ENCODE data around the gene ARHGAP15. TPM values are rescaled to one million over a fixed set of nuclear protein-coding genes. Genes with fewer than 3 reads are reported as not detected.

Gene ARHGAP15
- total RNA-seq, 2 experiments from 2014 or later: 167 TPM

- CTCF ChIA-PET: no interaction called here
- POLR2A ChIA-PET: no interaction called here
- Mint-ChIP-seq H3K4me3 (no peak overlapping the region), H3K27ac (no peak overlapping the region), H3K27me3 (no peaks in the 10 kb centered on the region), H3K4me1 (no peaks in the 10 kb centered on the region), H3K36me3 (ENCODE audit: low read depth) (peaks cover 44% of the 10 kb centered on the region), H3K9me3 (no peaks in the 10 kb centered on the region)
- no peak for DNase-seq
Observed at GRCh38 chr2:143607231-143608062, 478.2 kb downstream of the ARHGAP15 start.

GRCh38 chr2:143608063-143608423, 478.8 kb downstream of the ARHGAP15 start:
- Mint-ChIP-seq H3K36me3 (ENCODE audit: low read depth) (peaks cover 39% of the 10 kb centered on the region), H3K27me3 (no peaks in the 10 kb centered on the region), H3K4me1 (no peaks in the 10 kb centered on the region), H3K4me3 (no peak overlapping the region), H3K27ac (no peak overlapping the region), H3K9me3 (no peaks in the 10 kb centered on the region)
- CTCF ChIA-PET: no interaction called here
- POLR2A ChIA-PET: no interaction called here
- no peak for DNase-seq

- no peaks in the 10 kb centered on the region for H3K27me3 Mint-ChIP-seq
- H3K4me3 Mint-ChIP-seq: no peak overlapping the region
- ChIA-PET CTCF (no interaction called here), POLR2A (no interaction called here)
- H3K9me3 Mint-ChIP-seq: no peaks in the 10 kb centered on the region
- H3K4me1 Mint-ChIP-seq: no peaks in the 10 kb centered on the region
- no peak overlapping the region for H3K27ac Mint-ChIP-seq
- H3K36me3 Mint-ChIP-seq (ENCODE audit: low read depth): peaks cover 38% of the 10 kb centered on the region
- no peak for DNase-seq
Observed at GRCh38 chr2:143608758-143609157, 479.5 kb downstream of the ARHGAP15 start.

- CTCF ChIA-PET: no interaction called here
- peaks cover 50% of the 10 kb centered on the region for H3K36me3 Mint-ChIP-seq (ENCODE audit: low read depth)
- no peak for DNase-seq
- no peak overlapping the region for H3K4me3 Mint-ChIP-seq
- H3K27me3 Mint-ChIP-seq: no peaks in the 10 kb centered on the region
- H3K27ac Mint-ChIP-seq: no peak overlapping the region
- POLR2A ChIA-PET: no interaction called here
- H3K4me1 Mint-ChIP-seq: peaks cover 6% of the 10 kb centered on the region
- H3K9me3 Mint-ChIP-seq: no peaks in the 10 kb centered on the region
Observed at GRCh38 chr2:143611336-143611735, 482.1 kb downstream of the ARHGAP15 start.

GRCh38 chr2:143615562-143615961, 486.3 kb downstream of the ARHGAP15 start:
- peaks cover 8% of the 10 kb centered on the region for H3K4me1 Mint-ChIP-seq
- H3K4me3 Mint-ChIP-seq: no peak overlapping the region
- no peak for DNase-seq
- no peaks in the 10 kb centered on the region for H3K9me3 Mint-ChIP-seq
- no peaks in the 10 kb centered on the region for H3K27me3 Mint-ChIP-seq
- POLR2A ChIA-PET: no interaction called here
- H3K27ac Mint-ChIP-seq: no peak overlapping the region
- CTCF ChIA-PET: no interaction called here
- H3K36me3 Mint-ChIP-seq (ENCODE audit: low read depth): peaks cover 44% of the 10 kb centered on the region

- ChIA-PET POLR2A (interaction anchor here (0.7 kb wide), 1 partner anchor 10 kb away, joined by 3 read pairs; no protein-coding TSS in a partner anchor), CTCF (no interaction called here)
- H3K9me3 Mint-ChIP-seq: no peaks in the 10 kb centered on the region
- no peaks in the 10 kb centered on the region for H3K27me3 Mint-ChIP-seq
- H3K4me3 Mint-ChIP-seq: no peak overlapping the region
- peaks cover 8% of the 10 kb centered on the region for H3K4me1 Mint-ChIP-seq
- no peak overlapping the region for H3K27ac Mint-ChIP-seq
- DNase-seq: no peak
- H3K36me3 Mint-ChIP-seq (ENCODE audit: low read depth): peaks cover 37% of the 10 kb centered on the region
Observed at GRCh38 chr2:143616452-143616851, 487.2 kb downstream of the ARHGAP15 start.

GRCh38 chr2:143617803-143618415, 488.7 kb downstream of the ARHGAP15 start:
- CTCF ChIA-PET: no interaction called here
- no peaks in the 10 kb centered on the region for H3K9me3 Mint-ChIP-seq
- H3K27me3 Mint-ChIP-seq: no peaks in the 10 kb centered on the region
- no peak for DNase-seq
- POLR2A ChIA-PET: no interaction called here
- H3K4me1 Mint-ChIP-seq: peaks cover 8% of the 10 kb centered on the region
- no peak overlapping the region for H3K27ac Mint-ChIP-seq
- H3K4me3 Mint-ChIP-seq: no peak overlapping the region
- H3K36me3 Mint-ChIP-seq (ENCODE audit: low read depth): peaks cover 32% of the 10 kb centered on the region

GRCh38 chr2:143622106-143622505, 492.9 kb downstream of the ARHGAP15 start:
- POLR2A ChIA-PET: no interaction called here
- Mint-ChIP-seq H3K36me3 (ENCODE audit: low read depth) (peaks cover 54% of the 10 kb centered on the region), H3K4me3 (no peak overlapping the region), H3K27me3 (no peaks in the 10 kb centered on the region), H3K4me1 (no peaks in the 10 kb centered on the region), H3K27ac (no peak overlapping the region), H3K9me3 (peaks cover 3% of the 10 kb centered on the region)
- CTCF ChIA-PET: no interaction called here
- DNase-seq: no peak

GRCh38 chr2:143623231-143623908, 494.2 kb downstream of the ARHGAP15 start:
- peaks cover 3% of the 10 kb centered on the region for H3K9me3 Mint-ChIP-seq
- DNase-seq: no peak
- peaks cover 57% of the 10 kb centered on the region for H3K36me3 Mint-ChIP-seq (ENCODE audit: low read depth)
- no peaks in the 10 kb centered on the region for H3K27me3 Mint-ChIP-seq
- CTCF ChIA-PET: no interaction called here
- POLR2A ChIA-PET: no interaction called here
- H3K4me1 Mint-ChIP-seq: no peaks in the 10 kb centered on the region
- H3K4me3 Mint-ChIP-seq: no peak overlapping the region
- no peak overlapping the region for H3K27ac Mint-ChIP-seq

GRCh38 chr2:143623909-143624260, 494.7 kb downstream of the ARHGAP15 start:
- Mint-ChIP-seq H3K4me1 (no peaks in the 10 kb centered on the region), H3K4me3 (no peak overlapping the region), H3K27me3 (no peaks in the 10 kb centered on the region), H3K9me3 (peaks cover 3% of the 10 kb centered on the region), H3K27ac (no peak overlapping the region), H3K36me3 (ENCODE audit: low read depth) (peaks cover 62% of the 10 kb centered on the region)
- no peak for DNase-seq
- ChIA-PET POLR2A (no interaction called here), CTCF (no interaction called here)

- peaks cover 2% of the 10 kb centered on the region for H3K4me1 Mint-ChIP-seq
- ChIA-PET CTCF (no interaction called here), POLR2A (no interaction called here)
- no peak for DNase-seq
- H3K27me3 Mint-ChIP-seq: no peaks in the 10 kb centered on the region
- H3K9me3 Mint-ChIP-seq: peaks cover 9% of the 10 kb centered on the region
- H3K36me3 Mint-ChIP-seq (ENCODE audit: low read depth): peaks cover 76% of the 10 kb centered on the region
- H3K4me3 Mint-ChIP-seq: no peak overlapping the region
- no peak overlapping the region for H3K27ac Mint-ChIP-seq
Observed at GRCh38 chr2:143629340-143629739, 500.1 kb downstream of the ARHGAP15 start.

- Mint-ChIP-seq H3K9me3 (peaks cover 18% of the 10 kb centered on the region), H3K4me1 (peaks cover 2% of the 10 kb centered on the region), H3K27ac (no peak overlapping the region), H3K27me3 (no peaks in the 10 kb centered on the region), H3K36me3 (ENCODE audit: low read depth) (peaks cover 72% of the 10 kb centered on the region), H3K4me3 (no peak overlapping the region)
- CTCF ChIA-PET: no interaction called here
- no peak for DNase-seq
- POLR2A ChIA-PET: no interaction called here
Observed at GRCh38 chr2:143632751-143633374, 503.6 kb downstream of the ARHGAP15 start.

GRCh38 chr2:143633419-143633818, 504.2 kb downstream of the ARHGAP15 start:
- ChIA-PET CTCF (no interaction called here), POLR2A (no interaction called here)
- H3K36me3 Mint-ChIP-seq (ENCODE audit: low read depth): peaks cover 67% of the 10 kb centered on the region
- no peak overlapping the region for H3K27ac Mint-ChIP-seq
- H3K4me3 Mint-ChIP-seq: no peak overlapping the region
- peaks cover 2% of the 10 kb centered on the region for H3K4me1 Mint-ChIP-seq
- no peak for DNase-seq
- H3K9me3 Mint-ChIP-seq: peaks cover 18% of the 10 kb centered on the region
- H3K27me3 Mint-ChIP-seq: no peaks in the 10 kb centered on the region
